GM10266 (cell line): Measurements from ENCODE around the gene EPPIN.

ENCODE experiments used
- DNase-seq: peaks from one replicate; pipeline ENCODE4 v3.0.0; 2012; ENCODE audit errors: extremely low spot score
- CTCF ChIP-seq: IDR thresholded peaks from 2 replicates; pipeline ENCODE4 v1.5.1; 2012; ENCODE audit warnings: mild to moderate bottlenecking, low read depth; ENCODE audit not compliant: control insufficient read depth, insufficient read depth; ENCODE audit errors: missing control alignments

EPPIN gene

DNA sequence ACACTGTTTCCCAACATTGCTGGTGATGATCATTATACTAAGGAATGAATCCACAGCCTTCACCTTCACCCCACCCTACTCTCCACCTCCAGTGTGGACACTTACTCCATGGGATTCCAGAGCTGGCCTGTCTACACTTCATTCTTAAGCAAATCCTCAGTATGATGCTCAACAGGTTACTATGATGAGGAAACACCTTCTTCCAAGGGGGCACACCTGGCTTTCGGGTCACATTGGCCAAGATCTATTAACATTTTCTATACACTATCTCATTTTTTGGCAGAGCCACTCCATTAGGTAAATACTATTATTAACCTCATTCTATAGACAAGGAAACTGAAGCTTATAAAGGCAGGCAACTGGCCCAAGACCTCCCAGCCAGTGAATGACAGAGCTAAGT, 8.0 kb upstream of the EPPIN start:
- no peak for DNase-seq
- TF ChIP-seq CTCF, result no peak

DNA sequence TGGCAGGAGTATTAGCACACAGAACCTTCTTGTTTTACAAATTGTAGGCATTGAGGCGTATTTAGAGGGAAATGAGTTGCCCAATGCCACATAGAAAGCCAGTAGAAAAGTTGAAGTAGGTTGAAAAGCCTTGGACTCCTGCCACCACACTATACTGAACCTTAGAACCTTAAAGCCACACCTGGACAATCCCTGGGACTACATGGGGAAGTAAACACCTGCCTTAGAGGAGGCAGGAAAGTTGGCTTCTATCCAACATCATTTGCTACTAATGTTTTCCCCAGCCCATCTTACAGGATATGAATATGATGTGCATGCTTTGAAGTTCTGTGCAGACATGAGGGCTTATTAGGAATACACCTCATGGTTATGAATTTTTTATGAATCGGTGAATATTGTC, 5.3 kb upstream of the EPPIN start:
- no peak for TF ChIP-seq CTCF
- DNase-seq, result no peak

DNA sequence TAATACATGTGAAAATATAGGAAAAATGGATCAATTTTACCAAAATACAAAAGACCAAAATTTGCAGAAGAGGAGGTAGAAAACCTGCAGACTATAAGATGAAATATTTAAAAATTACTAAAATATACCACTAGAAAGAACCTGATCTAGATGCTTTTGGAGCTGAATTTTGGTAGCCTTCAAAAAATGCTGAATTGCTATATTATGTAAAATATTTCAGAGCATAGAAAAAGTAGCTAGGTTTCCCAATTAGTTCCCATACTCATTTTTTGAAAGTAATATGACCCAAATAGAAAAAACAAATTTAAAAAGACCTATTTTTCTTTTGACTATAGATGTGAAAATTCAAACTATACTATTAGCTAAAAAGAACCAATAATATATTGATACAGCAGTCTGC, 3.6 kb upstream of the EPPIN start:
- no peak for TF ChIP-seq CTCF
- DNase-seq, result no peak

GRCh38 chr20:45548410-45548809, 1.2 kb upstream of the EPPIN start:
- DNase-seq, result no peak
- no peak for TF ChIP-seq CTCF

DNA sequence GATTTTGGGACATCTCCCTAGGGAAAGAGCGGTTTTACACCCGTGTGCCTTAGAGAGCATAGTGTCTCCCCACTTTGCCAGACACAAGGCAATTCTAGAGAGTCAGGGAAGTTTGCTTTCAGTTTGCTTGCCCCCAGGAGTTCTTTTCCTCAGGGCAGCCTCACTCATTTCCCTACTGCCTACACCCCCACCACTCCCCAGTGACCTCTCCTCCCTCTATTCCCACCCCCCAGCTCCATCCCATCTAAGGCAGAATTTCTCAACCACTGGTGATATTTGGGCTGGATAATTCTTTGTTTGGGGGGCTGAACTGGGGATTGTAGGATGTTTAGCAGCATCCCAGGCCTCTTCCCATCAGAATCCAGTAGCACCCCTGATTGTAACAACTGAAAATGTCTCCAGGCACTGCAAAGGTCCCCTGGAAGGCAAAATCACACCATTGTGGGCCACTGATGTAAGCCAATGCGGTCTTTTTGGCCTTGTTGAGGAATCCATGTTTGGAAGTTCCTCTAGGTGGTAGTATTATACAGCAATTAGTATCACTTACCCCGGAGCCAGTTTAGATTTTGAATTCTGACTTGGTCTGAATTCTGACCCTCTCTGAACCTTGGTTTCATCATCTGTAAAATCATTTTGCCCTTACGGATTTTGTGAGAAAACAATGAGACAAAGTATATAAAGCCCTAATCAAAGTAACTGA, 1.3 kb downstream of the EPPIN start:
- TF ChIP-seq CTCF, result peak; percentile 29
- DNase-seq, result no peak

GRCh38 chr20:45545351-45545750, 1.9 kb downstream of the EPPIN start:
- no peak for TF ChIP-seq CTCF

DNA sequence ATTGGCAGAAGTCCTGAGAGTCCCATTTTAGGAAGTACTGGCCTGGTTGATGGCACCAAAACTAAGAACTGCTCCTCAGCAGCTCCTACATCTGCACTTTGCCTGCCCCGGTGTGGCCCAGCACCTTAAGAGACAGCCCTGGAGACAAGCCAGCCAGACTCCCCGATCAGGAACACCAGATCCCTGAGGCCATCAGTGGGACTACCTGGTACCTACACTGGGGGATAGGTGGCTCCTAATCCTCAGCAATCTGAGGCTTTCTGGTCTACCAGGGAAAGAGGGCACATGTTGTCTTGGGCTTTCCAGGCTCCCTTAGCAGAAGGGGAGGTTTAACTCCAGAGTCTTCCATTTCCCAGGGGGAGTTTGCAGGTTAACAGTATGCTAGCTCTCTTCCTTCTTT, 7.8 kb downstream of the EPPIN start, which contains the start of gene WFDC6:
TSS of gene WFDC6 (minus strand) at position 101 of the 400 bp plus-strand sequence. CDS start at position 26, 75 bp downstream.
- no peak for TF ChIP-seq CTCF
- no peak for DNase-seq

More at GRCh38 chr20:45545351-45545750, 1.9 kb downstream of the EPPIN start:
- DNase-seq, result no peak
